OCI-LY7 (cell line): Measurements from ENCODE around the gene DGCR8. TPM values are rescaled to one million over a fixed set of nuclear protein-coding genes. Genes with fewer than 3 reads are reported as not detected.

ENCODE experiments used
- BruUV-seq: library from RNA; stranded (reverse); fragments of 400-500 nt; replicated peaks from 2 replicates; lab custom pipeline; 2021; lab: Mats Ljungman, UMichigan
- CTCF ChIA-PET: fragments of 300-600 bp; sonication (Branson Sonifier 250); formaldehyde crosslinking; loops from one replicate; lab custom pipeline; 2022; ENCODE audit warnings: antibody characterized with exemption; ENCODE audit not compliant: unreplicated experiment; lab: Charles Lee
- POLR2A ChIA-PET: fragments of 300-600 bp; sonication (Branson Sonifier 250); formaldehyde crosslinking; loops from one replicate; lab custom pipeline; 2022; ENCODE audit warnings: antibody characterized with exemption; lab: Charles Lee
- DNase-seq: peaks from one replicate; pipeline ENCODE4 v3.0.0-alpha.2; 2015; ENCODE audit warnings: low spot score
- H2AFZ ChIP-seq: fragments of 200-600 bp; sonication (generic), shearing (Covaris generic); 2 replicates; pipeline ENCODE4 v1.6.1; 2014; ENCODE audit warnings: mild to moderate bottlenecking, antibody characterized with exemption, low read length, moderate library complexity
- H3K27ac ChIP-seq: fragments of 200-600 bp; sonication (generic); 2 replicates; pipeline ENCODE4 v1.5.1; 2014; ENCODE audit warnings: mixed run types, low read depth, mild to moderate bottlenecking, moderate library complexity, low read length, inconsistent platforms; ENCODE audit not compliant: poor library complexity, severe bottlenecking
- H3K36me3 ChIP-seq: fragments of 200-600 bp; sonication (generic); 2 replicates; pipeline ENCODE4 v1.6.1; 2014; ENCODE audit warnings: mild to moderate bottlenecking, antibody characterized with exemption, low read length, moderate library complexity, mixed read lengths; ENCODE audit not compliant: insufficient read depth
- H3K4me1 ChIP-seq: fragments of 200-600 bp; sonication (generic); 2 replicates; pipeline ENCODE4 v1.5.1; 2014; ENCODE audit warnings: mild to moderate bottlenecking, low read length; ENCODE audit not compliant: insufficient read depth, poor library complexity, severe bottlenecking
- H3K4me2 ChIP-seq: fragments of 200-600 bp; sonication (generic); 2 replicates; pipeline ENCODE4 v1.6.1; 2014; ENCODE audit warnings: mild to moderate bottlenecking, low read length
- H3K4me3 ChIP-seq: fragments of 200-600 bp; sonication (generic); 2 replicates; pipeline ENCODE4 v1.5.1; 2014; ENCODE audit warnings: mild to moderate bottlenecking, low read depth, low read length; ENCODE audit not compliant: poor library complexity, severe bottlenecking
- H3K79me2 ChIP-seq: fragments of 200-600 bp; sonication (generic); 2 replicates; pipeline ENCODE4 v1.6.1; 2016; ENCODE audit warnings: low read depth, mild to moderate bottlenecking, low read length, moderate library complexity, mixed read lengths; ENCODE audit not compliant: insufficient read depth
- H3K9me2 ChIP-seq: fragments of 200-600 bp; sonication (generic); 2 replicates; pipeline ENCODE4 v1.6.1; 2016; ENCODE audit warnings: mild to moderate bottlenecking, low read length, mixed read lengths; ENCODE audit not compliant: insufficient read depth
- H3K9me3 ChIP-seq: fragments of 200-600 bp; sonication (generic); 2 replicates; pipeline ENCODE4 v1.6.1; 2014; ENCODE audit warnings: mild to moderate bottlenecking, mixed run types, low read length, mixed read lengths
- H4K20me1 ChIP-seq: fragments of 200-600 bp; sonication (generic); 2 replicates; pipeline ENCODE4 v1.6.1; 2014; ENCODE audit warnings: mild to moderate bottlenecking, antibody characterized with exemption, low read length, moderate library complexity, mixed read lengths; ENCODE audit not compliant: insufficient read depth
- EZH2phosphoT487 ChIP-seq: fragments of 200-600 bp; sonication (generic); IDR thresholded peaks from 2 replicates; pipeline ENCODE4 v1.6.1; 2018; ENCODE audit warnings: low read depth, borderline replicate concordance, mild to moderate bottlenecking, mixed run types, antibody characterized with exemption, low read length, moderate library complexity, mixed read lengths
- intact Hi-C: fragments of 100-400 bp; cut with micrococcal nuclease; formaldehyde crosslinking; loops from one replicate; pipeline ENCODE4 v1.10.0; 2022; ENCODE audit not compliant: unreplicated experiment
- total RNA-seq, 2 experiments: library from RNA; depleted of rRNA in 1 of 2; stranded (reverse); fragments of >200 nt in 1 of 2; shearing (Covaris generic) in 1 of 2; gene quantifications; 2 replicates each; pipeline ENCODE4 v1.2.3, GENCODE V29; 2014 to 2022
- TF ChIP-seq, protein P1 (sequence below): fragments of 200-600 bp; sonication (generic); conservative IDR thresholded peaks from 2 replicates; pipeline ENCODE4 v1.5.1; 2014; ENCODE audit warnings: mild to moderate bottlenecking, antibody characterized with exemption, low read length, moderate library complexity, mixed read lengths

Gene DGCR8
- total RNA-seq, 2 experiments from 2014 or later = 49.5 to 68.2 TPM

DNA sequence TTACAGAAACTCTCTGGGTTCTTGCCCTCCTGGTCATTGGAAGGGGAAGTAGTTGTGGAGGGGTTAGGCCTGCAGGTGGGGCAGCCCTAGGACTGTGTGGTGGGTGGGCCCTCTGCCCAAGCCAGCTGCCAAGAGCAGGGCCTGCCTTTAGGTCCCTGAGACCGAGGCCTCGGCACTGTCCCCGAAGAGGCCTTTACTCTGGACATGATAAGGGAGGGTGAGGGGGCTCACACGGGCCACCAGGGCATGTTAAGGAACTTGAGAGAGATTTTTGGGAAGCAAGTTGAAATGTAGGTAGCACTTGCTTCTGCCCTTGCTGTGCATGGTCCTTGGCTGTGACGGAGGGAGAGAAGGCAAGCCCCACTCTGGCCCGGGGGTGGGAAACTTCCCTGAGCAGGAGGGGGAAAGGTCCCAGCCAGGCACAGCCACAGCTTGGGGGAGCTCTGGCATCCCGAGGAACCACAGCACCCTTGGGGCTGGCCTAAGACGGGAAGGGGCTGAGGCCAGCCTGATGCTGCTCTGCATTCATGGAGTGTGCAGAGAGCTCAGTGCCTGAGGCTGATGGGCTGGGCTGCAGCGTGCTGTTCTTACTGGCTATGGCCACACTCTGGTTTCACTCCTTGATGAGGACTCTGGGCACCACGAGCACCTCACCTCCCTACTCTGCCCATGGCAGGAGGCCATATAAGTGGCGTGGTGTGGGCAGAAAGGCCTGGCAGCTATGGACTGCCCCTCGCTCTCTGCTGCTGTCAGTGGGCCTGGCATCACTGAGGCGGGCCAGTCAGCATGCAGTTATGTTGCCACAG lies 28.1 kb downstream of the DGCR8 start:
- ChIA-PET CTCF (no interaction called here), POLR2A (no interaction called here)
- H3K36me3 ChIP-seq = peaks cover 95% of the 10 kb centered on the region
- H3K4me3 ChIP-seq = no peak overlapping the region
- DNase-seq = no peak
- H3K4me1 ChIP-seq = peaks cover 24% of the 10 kb centered on the region
- no peaks in the 10 kb centered on the region for H3K9me3 ChIP-seq
- H3K27ac ChIP-seq = no peak overlapping the region
- no peak overlapping the region for H2AFZ ChIP-seq
- no peaks in the 10 kb centered on the region for H3K79me2 ChIP-seq
- TF ChIP-seq, protein P1, sequence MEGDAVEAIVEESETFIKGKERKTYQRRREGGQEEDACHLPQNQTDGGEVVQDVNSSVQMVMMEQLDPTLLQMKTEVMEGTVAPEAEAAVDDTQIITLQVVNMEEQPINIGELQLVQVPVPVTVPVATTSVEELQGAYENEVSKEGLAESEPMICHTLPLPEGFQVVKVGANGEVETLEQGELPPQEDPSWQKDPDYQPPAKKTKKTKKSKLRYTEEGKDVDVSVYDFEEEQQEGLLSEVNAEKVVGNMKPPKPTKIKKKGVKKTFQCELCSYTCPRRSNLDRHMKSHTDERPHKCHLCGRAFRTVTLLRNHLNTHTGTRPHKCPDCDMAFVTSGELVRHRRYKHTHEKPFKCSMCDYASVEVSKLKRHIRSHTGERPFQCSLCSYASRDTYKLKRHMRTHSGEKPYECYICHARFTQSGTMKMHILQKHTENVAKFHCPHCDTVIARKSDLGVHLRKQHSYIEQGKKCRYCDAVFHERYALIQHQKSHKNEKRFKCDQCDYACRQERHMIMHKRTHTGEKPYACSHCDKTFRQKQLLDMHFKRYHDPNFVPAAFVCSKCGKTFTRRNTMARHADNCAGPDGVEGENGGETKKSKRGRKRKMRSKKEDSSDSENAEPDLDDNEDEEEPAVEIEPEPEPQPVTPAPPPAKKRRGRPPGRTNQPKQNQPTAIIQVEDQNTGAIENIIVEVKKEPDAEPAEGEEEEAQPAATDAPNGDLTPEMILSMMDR = no peak
- no peak for TF ChIP-seq EZH2phosphoT487
- BruUV-seq = no TSS peak
- no peak overlapping the region for H3K4me2 ChIP-seq
- no peaks in the 10 kb centered on the region for H3K9me2 ChIP-seq
- no peaks in the 10 kb centered on the region for H4K20me1 ChIP-seq
- intact Hi-C loops = no loop called here

DNA sequence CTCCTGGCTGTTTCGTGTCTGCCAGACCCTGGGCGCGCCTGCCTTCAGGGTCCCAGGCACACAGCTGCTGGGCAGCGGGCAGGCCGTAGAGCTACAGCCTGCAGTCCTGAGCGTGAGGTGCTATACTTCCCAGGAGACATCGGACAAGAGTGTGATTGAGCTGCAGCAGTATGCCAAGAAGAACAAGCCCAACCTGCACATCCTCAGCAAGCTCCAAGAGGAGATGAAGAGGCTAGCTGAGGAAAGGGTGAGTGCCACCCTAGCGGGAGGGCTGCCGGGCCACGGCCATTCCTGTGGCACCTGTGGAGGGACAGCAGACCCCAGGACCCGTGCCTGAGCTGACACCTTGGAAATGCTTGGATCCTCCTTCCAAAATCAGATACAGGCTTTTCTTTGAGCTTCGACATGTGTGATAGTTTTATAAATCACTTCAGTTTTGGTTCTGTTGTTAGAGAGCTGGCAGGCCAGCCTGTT lies 28.8 kb downstream of the DGCR8 start:
- BruUV-seq = no TSS peak
- no peak overlapping the region for H3K4me2 ChIP-seq
- H3K4me3 ChIP-seq = no peak overlapping the region
- no peak overlapping the region for H2AFZ ChIP-seq
- intact Hi-C loops = no loop called here
- no peak for DNase-seq
- ChIA-PET POLR2A (no interaction called here), CTCF (no interaction called here)
- peaks cover 96% of the 10 kb centered on the region for H3K36me3 ChIP-seq
- H3K9me3 ChIP-seq = no peaks in the 10 kb centered on the region
- no peak overlapping the region for H3K27ac ChIP-seq
- H3K4me1 ChIP-seq = peaks cover 24% of the 10 kb centered on the region
- no peaks in the 10 kb centered on the region for H3K9me2 ChIP-seq
- no peaks in the 10 kb centered on the region for H3K79me2 ChIP-seq
- no peaks in the 10 kb centered on the region for H4K20me1 ChIP-seq
- TF ChIP-seq, protein P1 = no peak
